ENCODE measurements around the gene POLD1. TPM values are rescaled to one million over a fixed set of nuclear protein-coding genes. Genes with fewer than 3 reads are reported as not detected.

The POLD1 gene
- total and polyA plus RNA-seq, 2 donors (not counting 3 experiments of a cell fraction or from before 2014, with no cell fraction given) = 40.9 to 63.9 TPM

- TF ChIP-seq, protein P1, sequence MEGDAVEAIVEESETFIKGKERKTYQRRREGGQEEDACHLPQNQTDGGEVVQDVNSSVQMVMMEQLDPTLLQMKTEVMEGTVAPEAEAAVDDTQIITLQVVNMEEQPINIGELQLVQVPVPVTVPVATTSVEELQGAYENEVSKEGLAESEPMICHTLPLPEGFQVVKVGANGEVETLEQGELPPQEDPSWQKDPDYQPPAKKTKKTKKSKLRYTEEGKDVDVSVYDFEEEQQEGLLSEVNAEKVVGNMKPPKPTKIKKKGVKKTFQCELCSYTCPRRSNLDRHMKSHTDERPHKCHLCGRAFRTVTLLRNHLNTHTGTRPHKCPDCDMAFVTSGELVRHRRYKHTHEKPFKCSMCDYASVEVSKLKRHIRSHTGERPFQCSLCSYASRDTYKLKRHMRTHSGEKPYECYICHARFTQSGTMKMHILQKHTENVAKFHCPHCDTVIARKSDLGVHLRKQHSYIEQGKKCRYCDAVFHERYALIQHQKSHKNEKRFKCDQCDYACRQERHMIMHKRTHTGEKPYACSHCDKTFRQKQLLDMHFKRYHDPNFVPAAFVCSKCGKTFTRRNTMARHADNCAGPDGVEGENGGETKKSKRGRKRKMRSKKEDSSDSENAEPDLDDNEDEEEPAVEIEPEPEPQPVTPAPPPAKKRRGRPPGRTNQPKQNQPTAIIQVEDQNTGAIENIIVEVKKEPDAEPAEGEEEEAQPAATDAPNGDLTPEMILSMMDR (IDR thresholded peaks at IDR 0.05; ENCODE audit: extremely low read depth in 1 of 2, insufficient read depth in 1 of 2, low read depth in 1 of 2, low read length in 2 of 2) = no peak
- TF ChIP-seq POLR2AphosphoS5 (IDR thresholded peaks at IDR 0.05; ENCODE audit: insufficient read depth, low read depth, low read length) (no peak), MYC (IDR thresholded peaks at IDR 0.05; ENCODE audit: low read depth, low read length) (no peak), EZH2 (IDR thresholded peaks at IDR 0.05; ENCODE audit: borderline replicate concordance, low read depth, low read length, severe bottlenecking) (no peak), FOS (IDR thresholded peaks at IDR 0.05; ENCODE audit: borderline replicate concordance, insufficient read depth, low read length) (no peak), GATA2 (IDR thresholded peaks at IDR 0.05; ENCODE audit: insufficient read depth, insufficient read length, low read depth, low read length) (no peak), JUN (IDR thresholded peaks at IDR 0.05; ENCODE audit: borderline replicate concordance, insufficient read depth, insufficient read length, low read depth) (no peak), POLR2A (IDR thresholded peaks at IDR 0.05; ENCODE audit: low read depth, low read length) (no peak)
- TF ChIP-seq, protein P2, sequence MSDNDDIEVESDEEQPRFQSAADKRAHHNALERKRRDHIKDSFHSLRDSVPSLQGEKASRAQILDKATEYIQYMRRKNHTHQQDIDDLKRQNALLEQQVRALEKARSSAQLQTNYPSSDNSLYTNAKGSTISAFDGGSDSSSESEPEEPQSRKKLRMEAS (IDR thresholded peaks at IDR 0.05; ENCODE audit: insufficient read depth, insufficient read length) = no peak
- H3K4me2 ChIP-seq (ENCODE audit: insufficient read depth, low read length) = no peak overlapping the region
- dilution Hi-C loops (cut with MboI; ENCODE audit: extremely low pct_ligation_motif_present, low sequenced_read_pairs) (no loop called here), intact Hi-C loops (cut with micrococcal nuclease) (no loop called here)
- H4K20me1 ChIP-seq (replicated peaks; ENCODE audit: control insufficient read depth, extremely low read depth, insufficient read depth, low read length) = no peaks in the 10 kb centered on the region
- ChIA-PET POLR2A (no interaction called here), CTCF (interaction anchor here (1.6 kb wide), 1 partner anchor 51 kb away, joined by 3 read pairs; no protein-coding TSS in a partner anchor)
- H3K9me3 ChIP-seq (replicated peaks; ENCODE audit: control insufficient read depth, insufficient read depth, low read length) = no peaks in the 10 kb centered on the region
- no peaks in the 10 kb centered on the region for H3K36me3 ChIP-seq (ENCODE audit: control insufficient read depth in 2 of 2, extremely low read depth in 1 of 2, insufficient read depth in 2 of 2, low read length in 2 of 2)
- FAIRE-seq = no peak
- H3K9ac ChIP-seq (replicated peaks; ENCODE audit: extremely low read depth, insufficient read depth, low read length) = no peak overlapping the region
- H3K4me1 ChIP-seq (ENCODE audit: control insufficient read depth, extremely low read depth, insufficient read depth, low read length) = no peaks in the 10 kb centered on the region
- no peak for DNase-seq (ENCODE audit: low read depth, low spot score)
- H3K9me1 ChIP-seq (replicated peaks; ENCODE audit: control insufficient read depth, extremely low read depth, insufficient read depth, low read length) = no peaks in the 10 kb centered on the region
- peaks cover 15 to 21% of the 10 kb centered on the region in 2 experiments for H3K27me3 ChIP-seq (ENCODE audit: control insufficient read depth in 2 of 2, insufficient read depth in 2 of 2, low read length in 2 of 2)
- H2AFZ ChIP-seq (ENCODE audit: low read depth, low read length) = no peak overlapping the region
- no peak overlapping the region for H3K4me3 ChIP-seq (replicated peaks in 1 of 3; ENCODE audit: insufficient read depth in 1 of 3, low read depth in 1 of 3, low read length in 3 of 3)
- no TSS peak for BruUV-seq (replicated peaks)
- no peaks in the 10 kb centered on the region for H3K79me2 ChIP-seq (ENCODE audit: control insufficient read depth, insufficient read depth, low read length)
- H3K27ac ChIP-seq (ENCODE audit: insufficient read depth, low read depth, low read length) = no peak overlapping the region
Measured at GRCh38 chr19:50419580-50420035, 35.5 kb downstream of the POLD1 start.
